CD1c-positive myeloid dendritic cell (primary cell): ENCODE data around the gene PARVA.

Source experiments
- DNase-seq: peaks from one replicate; pipeline ENCODE4 v3.0.0-alpha.2; 2016; ENCODE audit errors: extremely low spot score

Gene PARVA

DNA sequence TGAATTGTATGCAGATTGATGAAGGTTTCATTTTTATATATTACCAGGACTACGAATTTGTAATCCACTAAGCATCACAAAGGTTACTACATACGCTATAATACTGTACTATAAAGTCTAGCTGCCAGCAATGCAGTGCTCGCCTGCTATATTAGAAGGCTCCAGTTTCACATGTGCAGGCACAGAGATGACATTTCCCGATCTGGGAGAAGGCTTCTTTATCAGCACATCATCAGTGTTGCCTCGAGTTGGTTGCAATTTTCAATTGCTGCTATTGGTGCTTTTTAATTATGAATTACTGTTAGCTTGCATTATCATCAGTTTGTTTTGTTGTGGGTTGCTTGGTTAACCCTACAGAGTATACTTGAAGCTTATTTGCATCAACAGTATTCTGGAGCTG is 153.6 kb downstream of the PARVA start:
- no peak for DNase-seq

GRCh38 chr11:12531681-12532080 is 154.3 kb downstream of the PARVA start:
- DNase-seq = no peak

DNA sequence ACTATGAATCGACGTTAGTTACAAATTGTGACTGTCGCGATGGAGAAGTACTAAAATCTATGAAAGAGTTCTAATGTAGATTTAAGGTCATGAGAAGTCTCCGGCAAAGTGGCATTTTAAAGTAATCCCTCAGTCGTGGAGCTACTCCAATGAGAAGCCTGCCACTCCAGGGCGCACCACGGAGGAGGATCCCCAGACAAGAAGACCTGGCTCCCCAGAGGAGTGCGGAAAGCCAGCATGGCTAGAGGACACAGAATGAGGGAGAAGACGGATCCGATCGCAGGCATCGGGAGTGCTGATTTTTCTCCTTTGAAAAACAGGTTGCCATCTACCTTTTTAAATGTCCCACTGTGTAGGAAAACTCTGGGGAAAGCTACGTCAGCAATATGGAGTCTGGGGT is 155.2 kb downstream of the PARVA start:
- DNase-seq = no peak

DNA sequence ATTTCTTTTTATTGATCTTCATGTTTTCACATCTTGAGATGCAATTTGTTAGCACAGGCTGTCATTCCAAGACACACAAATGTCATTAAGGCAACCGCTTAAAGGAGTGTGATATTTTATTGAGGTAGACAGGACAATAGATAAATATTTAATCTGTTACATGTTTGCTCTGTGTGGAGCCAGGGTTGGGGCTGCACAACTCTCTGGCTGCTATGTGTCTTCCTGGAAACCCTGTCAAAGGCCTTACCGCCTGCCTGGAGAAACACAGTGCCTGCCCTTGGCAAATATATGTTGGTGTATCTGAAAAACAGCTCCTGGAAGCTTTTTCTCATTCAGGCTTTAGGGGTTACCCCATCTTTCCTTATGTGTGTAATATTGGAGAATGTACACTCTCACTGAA is 157.2 kb downstream of the PARVA start:
- no peak for DNase-seq

- DNase-seq = no peak
These were observed 157.9 kb downstream of the PARVA start for GRCh38 chr11:12535321-12535720.

DNA sequence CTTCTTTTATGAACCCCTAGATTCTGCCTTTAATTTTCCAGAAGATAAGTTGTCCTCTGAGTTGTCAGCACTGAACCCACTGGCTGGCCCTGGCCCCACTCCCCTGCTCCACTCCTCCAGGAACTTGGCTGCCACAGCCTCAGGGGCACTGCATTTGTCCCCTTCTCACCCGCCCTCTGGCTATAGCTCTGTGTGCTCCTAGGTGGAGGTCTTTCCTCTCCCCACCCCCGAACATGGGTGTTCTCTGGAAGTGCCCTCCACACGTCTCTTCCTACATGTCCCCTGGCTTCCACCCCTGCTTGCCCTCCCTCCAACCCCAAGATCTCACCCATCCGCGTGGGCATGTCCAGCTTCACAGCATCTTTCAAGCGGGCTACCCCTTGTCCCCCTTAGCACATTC is 159.2 kb downstream of the PARVA start:
- no peak for DNase-seq

- no peak for DNase-seq
These were observed 160.5 kb downstream of the PARVA start for GRCh38 chr11:12537778-12538401.

- no peak for DNase-seq
These were observed 161.6 kb downstream of the PARVA start for GRCh38 chr11:12538889-12539421.

GRCh38 chr11:12539572-12539971 is 162.2 kb downstream of the PARVA start:
- DNase-seq = no peak

- DNase-seq = no peak
These were observed 162.8 kb downstream of the PARVA start for GRCh38 chr11:12540075-12540680.

- DNase-seq = no peak
These were observed 163.7 kb downstream of the PARVA start for GRCh38 chr11:12540913-12541582.

- no peak for DNase-seq
These were observed 164.3 kb downstream of the PARVA start for GRCh38 chr11:12541583-12542151.

- no peak for DNase-seq
These were observed 165.0 kb downstream of the PARVA start for GRCh38 chr11:12542186-12542935.

GRCh38 chr11:12543596-12544415 is 166.4 kb downstream of the PARVA start:
- no peak for DNase-seq

DNA sequence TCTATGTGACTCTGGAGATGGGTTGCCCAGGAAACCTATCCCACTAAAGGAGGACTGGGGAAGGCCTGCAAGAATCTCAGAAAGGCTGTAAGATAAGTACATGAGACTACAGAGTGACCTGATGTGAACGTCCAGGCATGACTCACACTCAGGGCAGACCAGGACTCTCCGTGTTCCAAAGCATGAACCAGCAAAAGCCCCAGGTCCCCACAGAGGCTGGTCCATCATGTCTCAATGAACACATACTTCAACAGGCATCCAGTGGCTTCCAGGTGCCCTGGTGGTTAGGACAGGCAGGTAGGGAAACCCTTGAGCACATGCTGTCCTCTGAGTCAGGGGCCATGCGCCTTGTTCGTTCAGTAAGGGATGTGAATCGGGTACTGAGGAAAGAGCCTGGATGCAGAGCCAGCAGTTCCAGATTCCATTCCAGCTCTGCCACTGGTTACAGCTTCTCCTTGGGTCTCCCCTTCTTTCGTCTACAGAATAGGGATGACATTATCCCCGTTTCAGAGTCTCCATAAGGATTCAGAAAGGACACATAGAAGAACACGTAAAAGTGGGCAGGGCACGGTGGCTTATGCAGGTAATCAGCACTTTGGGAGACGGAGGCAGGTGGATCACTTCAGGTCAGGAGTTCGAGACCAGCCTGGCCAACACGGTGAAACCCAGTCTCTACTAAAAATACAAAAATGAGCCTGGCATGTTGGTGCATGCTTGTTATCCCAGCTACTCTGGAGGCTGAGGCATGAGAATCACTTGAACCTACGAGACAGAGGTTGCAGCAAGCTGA is 167.8 kb downstream of the PARVA start:
- no peak for DNase-seq

- DNase-seq = no peak
These were observed 168.8 kb downstream of the PARVA start for GRCh38 chr11:12546122-12546521.

- DNase-seq = no peak
These were observed 169.3 kb downstream of the PARVA start for GRCh38 chr11:12546660-12547059.

GRCh38 chr11:12547953-12548650 is 170.7 kb downstream of the PARVA start:
- no peak for DNase-seq

DNA sequence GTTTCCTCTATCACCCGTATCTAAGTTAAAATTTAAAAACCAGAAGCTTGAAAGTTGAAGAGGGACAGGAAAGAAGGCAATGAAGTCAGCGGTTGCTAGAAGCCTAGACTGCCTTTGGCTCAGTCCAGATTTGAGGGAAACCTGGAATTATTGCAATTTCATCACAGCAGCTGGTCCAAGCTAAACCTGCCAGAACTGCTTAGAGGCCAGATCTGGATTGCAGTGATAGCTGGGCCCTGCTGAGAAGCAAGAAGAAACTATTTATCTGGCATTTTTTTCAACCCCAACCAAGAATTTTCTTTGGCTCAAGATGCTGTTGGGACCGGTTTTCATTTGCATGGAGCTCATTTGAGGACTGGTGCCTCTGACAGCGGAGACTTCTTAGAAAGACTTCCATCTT is 175.3 kb downstream of the PARVA start:
- DNase-seq = no peak

GRCh38 chr11:12554122-12554521 is 176.8 kb downstream of the PARVA start:
- DNase-seq = no peak
